HepG2 (cell line): Measurements from ENCODE around the gene PDE3A. TPM values are rescaled to one million over a fixed set of nuclear protein-coding genes. Genes with fewer than 3 reads are reported as not detected.

ENCODE experiments used
- ATAC-seq: fragments of 200-7000 bp; cut with Tn5 transposase; 3 replicates; pipeline ENCODE4 v1.9.1; 2020; ENCODE audit warnings: mild to moderate bottlenecking, moderate library complexity
- BruUV-seq: library from RNA; stranded (reverse); fragments of 400-500 nt; replicated peaks from 2 replicates; lab custom pipeline; 2021; lab: Mats Ljungman, UMichigan
- CTCF ChIA-PET: fragments of 300-600 bp; formaldehyde crosslinking; extraction: SDS; loops from one replicate; lab custom pipeline; 2021; ENCODE audit warnings: low total read pairs, inconsistent platforms, low intra/inter-chr PET ratio; lab: Yijun Ruan, JAX
- POLR2A ChIA-PET: fragments of 350-600 bp; sonication (Branson Sonifier 250); formaldehyde crosslinking; loops from one replicate; lab custom pipeline; 2020; ENCODE audit warnings: antibody characterized with exemption, inconsistent platforms; lab: Yijun Ruan, JAX
- DNase-seq: peaks from one replicate; pipeline ENCODE4 v3.0.0-alpha.2; 2015; ENCODE audit warnings: low spot score
- FAIRE-seq: peaks from 3 replicates; lab custom pipeline; 2011; peaks lifted over from hg19 to GRCh38; lab: Jason Lieb, UNC
- H2AFZ ChIP-seq: one replicate; pipeline ENCODE4 v1.6.1; 2011; ENCODE audit warnings: low read length, inconsistent platforms
- H3K27ac ChIP-seq: fragments of 300-600 bp; 3 replicates; pipeline ENCODE4 v1.8.0; 2011; ENCODE audit warnings: mixed run types, mild to moderate bottlenecking, mixed read lengths, low read length, inconsistent platforms; ENCODE audit not compliant: insufficient read depth; ENCODE audit errors: extremely low read length
- H3K27me3 ChIP-seq, 2 experiments: fragments of 200-600 bp in 1 of 2; 2 replicates in 1 of 2; 3 replicates in 1 of 2; pipeline versions ENCODE4 v1.6.0 to v1.8.0; 2011; ENCODE audit warnings: low read length in 2 of 2, mild to moderate bottlenecking in 2 of 2, moderate library complexity in 2 of 2, inconsistent platforms in 1 of 2; ENCODE audit not compliant: insufficient read depth in 2 of 2, control insufficient read depth in 1 of 2
- H3K36me3 ChIP-seq, 2 experiments: fragments of 200-600 bp in 1 of 2; replicated peaks in 1 of 2; 2 replicates in 1 of 2; 3 replicates in 1 of 2; pipeline versions ENCODE4 v1.5.1 to v1.8.0; 2011; ENCODE audit warnings: low read length in 2 of 2, inconsistent platforms in 1 of 2; ENCODE audit not compliant: insufficient read depth in 2 of 2, control insufficient read depth in 1 of 2
- H3K4me1 ChIP-seq: 2 replicates; pipeline ENCODE4 v1.5.1; 2012; ENCODE audit warnings: low read length, inconsistent platforms; ENCODE audit not compliant: insufficient read depth
- H3K4me2 ChIP-seq: 2 replicates; pipeline ENCODE4 v1.6.0; 2011; ENCODE audit warnings: low read depth, low read length, inconsistent platforms
- H3K4me3 ChIP-seq, 3 experiments: fragments of 200-600 bp in 1 of 3; sonication (generic), shearing (Covaris generic) in 1 of 3; replicated peaks in 1 of 3; 2 replicates each; pipeline ENCODE4 v1.5.1; 2011 to 2016; ENCODE audit warnings: low read length in 3 of 3, inconsistent platforms in 2 of 3, low read depth in 2 of 3, mild to moderate bottlenecking in 2 of 3, control low read depth in 1 of 3, mixed read lengths in 1 of 3; ENCODE audit not compliant: insufficient read depth in 1 of 3
- H3K79me2 ChIP-seq: one replicate; pipeline ENCODE4 v1.6.1; 2011; ENCODE audit warnings: low read length, inconsistent platforms; ENCODE audit not compliant: insufficient read depth
- H3K9ac ChIP-seq: 2 replicates; pipeline ENCODE4 v1.6.0; 2011; ENCODE audit warnings: mild to moderate bottlenecking, low read depth, low read length, inconsistent platforms; ENCODE audit not compliant: insufficient read depth
- H3K9me3 ChIP-seq: 2 replicates; pipeline ENCODE4 v1.5.1; 2012; ENCODE audit warnings: mild to moderate bottlenecking, low read length
- H4K20me1 ChIP-seq: 2 replicates; pipeline ENCODE4 v1.6.0; 2011; ENCODE audit warnings: inconsistent platforms, mild to moderate bottlenecking, low read length, moderate library complexity; ENCODE audit not compliant: insufficient read depth
- NFIB ChIP-seq: sonication (generic); formaldehyde crosslinking; IDR thresholded peaks from 2 replicates; pipeline ENCODE4 v1.9.0; 2021; ENCODE audit warnings: missing genetic modification reagents, mild to moderate bottlenecking, borderline replicate concordance
- PHF5A ChIP-seq: IDR thresholded peaks from one replicate; pipeline ENCODE4 v1.6.1; 2018; ENCODE audit warnings: low read depth, missing genetic modification reagents; ENCODE audit not compliant: unreplicated experiment
- REXO4 ChIP-seq: sonication (generic); formaldehyde crosslinking; IDR thresholded peaks from 2 replicates; pipeline ENCODE4 v1.8.0; 2022; ENCODE audit warnings: missing genetic modification reagents, mild to moderate bottlenecking, borderline replicate concordance
- SMYD3 ChIP-seq: sonication (generic); formaldehyde crosslinking; IDR thresholded peaks from 2 replicates; pipeline ENCODE4 v1.8.1; 2023; ENCODE audit warnings: mild to moderate bottlenecking, missing genetic modification reagents
- SOX6 ChIP-seq, 2 experiments: fragments of 450-650 bp in 1 of 2; sonication (generic) in 1 of 2; formaldehyde crosslinking in 1 of 2; IDR thresholded peaks; 2 replicates each; pipeline versions ENCODE4 v1.4.0 to v1.6.1; 2017 to 2020; ENCODE audit warnings: antibody characterized with exemption in 1 of 2, mild to moderate bottlenecking in 1 of 2, missing genetic modification reagents in 1 of 2
- SRSF4 ChIP-seq: fragments of 200-400 bp; formaldehyde crosslinking; IDR thresholded peaks from one replicate; pipeline ENCODE4 v1.6.1; 2018; ENCODE audit warnings: mild to moderate bottlenecking, low read depth, low read length, moderate library complexity; ENCODE audit not compliant: poor library complexity, severe bottlenecking
- ZBTB3 ChIP-seq: sonication (generic); formaldehyde crosslinking; IDR thresholded peaks from 2 replicates; pipeline ENCODE4 v1.4.0; 2020; ENCODE audit warnings: low read depth, mild to moderate bottlenecking, moderate library complexity, missing genetic modification reagents, borderline replicate concordance
- ZNF34 ChIP-seq: sonication (generic); formaldehyde crosslinking; IDR thresholded peaks from 2 replicates; pipeline ENCODE4 v1.4.0; 2020; ENCODE audit warnings: mild to moderate bottlenecking, missing genetic modification reagents, borderline replicate concordance
- ZNF451 ChIP-seq: sonication (generic); formaldehyde crosslinking; IDR thresholded peaks from 2 replicates; pipeline ENCODE4 v1.5.0; 2020; ENCODE audit warnings: mild to moderate bottlenecking, missing genetic modification reagents
- ZNF879 ChIP-seq: sonication (generic); formaldehyde crosslinking; IDR thresholded peaks from 2 replicates; pipeline ENCODE4 v1.8.1; 2023; ENCODE audit warnings: missing genetic modification reagents
- ZNF891 ChIP-seq: sonication (generic); formaldehyde crosslinking; IDR thresholded peaks from 2 replicates; pipeline ENCODE4 v1.5.0; 2020; ENCODE audit warnings: mild to moderate bottlenecking, missing genetic modification reagents
- ZSCAN25 ChIP-seq: sonication (generic); formaldehyde crosslinking; IDR thresholded peaks from 2 replicates; pipeline ENCODE4 v1.8.0; 2022; ENCODE audit warnings: mild to moderate bottlenecking, missing genetic modification reagents
- WGBS: methylation state at CpG from one replicate; pipeline ENCODE4 v1.1.6; 2017; ENCODE audit warnings: low lambda C conversion rate; 5-methylcytosine and 5-hydroxymethylcytosine counted together
- in situ Hi-C: cut with HindIII; loops from 2 replicates; pipeline ENCODE4 v1.10.0; 2017; ENCODE audit warnings: low pct_unique_long_range_greater_than_20kb; ENCODE audit not compliant: extremely low pct_ligation_motif_present
- intact Hi-C: fragments of 100-400 bp; cut with micrococcal nuclease; formaldehyde crosslinking; loops from one replicate; pipeline ENCODE4 v1.10.0; 2022; ENCODE audit not compliant: unreplicated experiment
- polyA plus RNA-seq, 8 experiments: library from polyadenylated mRNA; depleted of rRNA in 3 of 8; stranded (reverse) in 7 of 8; unstranded in 1 of 8; fragments of >200 nt; fragmentation: Illumina TruSeq in 4 of 8; extraction: Trizol in 4 of 8; gene quantifications; 2 replicates each; pipeline versions ENCODE4 v1.2.1 to v1.2.3, GENCODE V29; 2011 to 2016; ENCODE audit warnings: low read depth in 4 of 8, missing spikeins in 1 of 8, mixed read lengths in 1 of 8; ENCODE audit not compliant: insufficient read depth in 1 of 8
- total RNA-seq, 5 experiments: library from RNA; depleted of rRNA; stranded (reverse); fragments of >200 nt; fragmentation: Illumina TruSeq; extraction: Trizol; gene quantifications; 2 replicates each; pipeline ENCODE4 v1.2.3, GENCODE V29; 2016; ENCODE audit warnings: low read depth in 1 of 5

The PDE3A gene
- total and polyA plus RNA-seq, 2 of the 13 experiments (the other 11 are each of a cell fraction or from before 2014, with no cell fraction given) = 0.77 to 1.5 TPM

GRCh38 chr12:20339060-20339459 lies 29.3 kb upstream of the PDE3A start:
- no peaks in the 10 kb centered on the region for H3K79me2 ChIP-seq
- intact Hi-C loops (no loop called here), in situ Hi-C loops (no loop called here)
- no peaks in the 10 kb centered on the region for H4K20me1 ChIP-seq
- no peaks in the 10 kb centered on the region for H3K4me1 ChIP-seq
- no peak overlapping the region for H3K9ac ChIP-seq
- H3K27ac ChIP-seq = no peak overlapping the region
- CTCF ChIA-PET = no interaction called here
- POLR2A ChIA-PET = no interaction called here
- DNase-seq (no peak), FAIRE-seq (no peak), ATAC-seq (no peak)
- H3K36me3 ChIP-seq = no peaks in the 10 kb centered on the region
- H3K4me3 ChIP-seq = no peak overlapping the region
- WGBS = 4% methylated on average over 2 of the region's 2 CpGs
- no peaks in the 10 kb centered on the region for H3K27me3 ChIP-seq
- H2AFZ ChIP-seq = no peak overlapping the region
- H3K4me2 ChIP-seq = no peak overlapping the region
- BruUV-seq = no TSS peak
- TF ChIP-seq ZNF451 (CRISPR knock-in tag) = no peak
- no peak for TF ChIP-seq ZNF891 (CRISPR knock-in tag)
- TF ChIP-seq NFIB = no peak
- no peak for TF ChIP-seq ZBTB3 (CRISPR knock-in tag)
- TF ChIP-seq ZNF34 (CRISPR knock-in tag) = no peak
- no peak for TF ChIP-seq SRSF4
- no peak for TF ChIP-seq ZSCAN25 (CRISPR knock-in tag)
- no peak for TF ChIP-seq ZNF879
- no peak for TF ChIP-seq SOX6 (IDR thresholded peaks at IDR 0.05)
- no peak for TF ChIP-seq SOX6 (CRISPR knock-in tag; IDR thresholded peaks at IDR 0.05)
- no peak for TF ChIP-seq REXO4
- TF ChIP-seq PHF5A (CRISPR knock-in tag) = no peak
- TF ChIP-seq SMYD3 (CRISPR knock-in tag) = no peak
- H3K9me3 ChIP-seq = peaks cover 8% of the 10 kb centered on the region; the same call in 1 of the 2 replicates
